WTC11 (cell line): Measurements from ENCODE around the gene TSC22D2.

ENCODE experiments used
- CTCF ChIP-seq: fragments of 200-600 bp; IDR thresholded peaks from 2 replicates; pipeline ENCODE4 v1.8.0; 2022; ENCODE audit warnings: antibody characterized with exemption
- E2F1 ChIP-seq: sonication (generic); formaldehyde crosslinking; IDR thresholded peaks from 2 replicates; pipeline ENCODE4 v1.8.0; 2022; ENCODE audit warnings: mild to moderate bottlenecking, missing genetic modification reagents
- IRF2 ChIP-seq: sonication (generic); formaldehyde crosslinking; IDR thresholded peaks from 2 replicates; pipeline ENCODE4 v1.8.0; 2022; ENCODE audit warnings: low read depth, missing genetic modification reagents, borderline replicate concordance

DNA sequence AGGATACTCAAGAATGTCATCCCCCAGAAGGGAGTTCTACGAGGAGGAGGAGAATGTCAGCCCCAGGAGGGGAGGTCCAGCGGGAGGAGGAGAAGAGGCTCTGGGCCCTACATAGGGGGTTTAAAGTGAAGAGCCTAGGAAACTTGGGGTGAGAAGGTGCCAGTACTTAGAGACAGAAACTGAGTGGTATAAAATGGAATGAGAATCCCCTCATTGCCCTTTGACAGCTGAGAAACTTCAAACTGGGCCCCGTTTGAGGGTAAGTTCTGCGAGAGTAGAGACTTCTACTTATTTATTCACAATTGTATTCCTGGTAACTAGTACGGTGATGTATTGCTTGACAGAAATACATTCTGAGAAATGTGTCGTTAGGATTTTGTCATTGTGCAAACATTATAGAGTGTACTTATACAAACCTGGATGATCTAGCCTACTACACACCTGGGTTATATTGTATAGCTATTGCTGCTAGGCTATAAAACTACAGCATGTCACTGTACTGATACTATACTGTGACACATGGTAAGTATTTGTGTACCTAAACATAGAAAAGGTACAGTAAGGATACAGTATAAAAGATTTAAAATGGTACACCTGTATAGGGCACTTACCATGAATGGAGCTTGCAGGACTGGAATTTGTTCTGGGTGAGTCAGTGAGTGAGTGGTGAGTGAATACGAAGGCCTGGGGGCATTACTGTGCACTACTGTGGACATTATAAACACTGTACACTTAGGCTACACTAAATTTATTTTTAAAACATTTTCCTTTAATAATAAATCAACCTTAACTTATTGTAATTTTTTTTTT lies 62.0 kb downstream of the TSC22D2 start:
- TF ChIP-seq E2F1 (CRISPR knock-in tag) (no peak), CTCF (no peak), IRF2 (CRISPR knock-in tag) (no peak)
